ENCODE measurements around the gene AEBP1. TPM values are rescaled to one million over a fixed set of nuclear protein-coding genes. Genes with fewer than 3 reads are reported as not detected.

Gene AEBP1
- total and polyA plus RNA-seq, 2 of the 4 experiments (the other 2 are of a cell fraction), result 1.1 to 5.7 TPM

- TF ChIP-seq RCOR1 (IDR thresholded peaks at IDR 0.05; ENCODE audit: insufficient replicate concordance, low read length), result no peak
Measured at GRCh38 chr7:44082541-44083207, 21.5 kb upstream of the AEBP1 start (continued).

GRCh38 chr7:44083796-44084195, 20.3 kb upstream of the AEBP1 start:
- H3K4me3 ChIP-seq (ENCODE audit: insufficient read depth, low read depth, low read length), result no peak overlapping the region
- no TSS peak for BruUV-seq (replicated peaks)
- intact Hi-C loops (cut with micrococcal nuclease) (loop anchor here (2.0 kb wide), 2 partner anchors 17 to 39 kb away; partner anchors contain the start of gene POLD2), in situ Hi-C loops (cut with MboI; ENCODE audit: low sequenced_read_pairs) (no loop called here), dilution Hi-C loops (cut with HindIII; ENCODE audit: low sequenced_read_pairs, unreplicated experiment) (no loop called here)
- no peaks in the 10 kb centered on the region for H3K27me3 ChIP-seq (ENCODE audit: control insufficient read depth, insufficient read depth, low read length)
- peak overlapping the region; percentile 86 for H2AK5ac ChIP-seq (ENCODE audit: low read depth, low read length)
- peak overlapping the region; percentile 86 for H2BK120ac ChIP-seq (ENCODE audit: low read depth, low read length)
- H2BK5ac ChIP-seq (ENCODE audit: low read depth, low read length, poor library complexity, severe bottlenecking), result peak overlapping the region; percentile 48
- CTCF ChIA-PET, result interaction anchor here (0.6 kb wide), 1 partner anchor 11 kb away, joined by 3 read pairs; no protein-coding TSS in a partner anchor
- peak overlapping the region in 1 of 2 experiments; percentile 81; a peak in 3 of 4 replicates for H4K8ac ChIP-seq (ENCODE audit: low read depth in 2 of 2, low read length in 2 of 2)
- peak overlapping the region; percentile 13; the same call in 1 of the 2 replicates for H3K18ac ChIP-seq (ENCODE audit: low read depth, low read length)
- H4K91ac ChIP-seq (ENCODE audit: insufficient read depth, low read depth, low read length), result peak overlapping the region; percentile 84
- no peaks in the 10 kb centered on the region; the same call in 1 of the 2 replicates for H4K20me1 ChIP-seq (ENCODE audit: insufficient read depth, low read length)
- WGBS, 2 experiments (ENCODE audit: extremely low coverage in 2 of 2, insufficient read length in 1 of 2), result 83% methylated on average over 1 of the region's 3 CpGs; no CpG with 5 or more reads in 1 of the 2 experiments
- H3K4me1 ChIP-seq (ENCODE audit: control insufficient read depth, insufficient read depth, low read length), result peaks cover 27% of the 10 kb centered on the region
- H3K9ac ChIP-seq (ENCODE audit: low read depth, low read length), result no peak overlapping the region
- peak overlapping the region; percentile 75 for H3K23ac ChIP-seq (ENCODE audit: low read depth, low read length)
- no peaks in the 10 kb centered on the region for H3K9me3 ChIP-seq (ENCODE audit: control insufficient read depth, insufficient read depth, low read length)
- H2BK20ac ChIP-seq (ENCODE audit: low read depth, low read length), result peak overlapping the region; percentile 84
- H3K9me1 ChIP-seq (ENCODE audit: insufficient read depth, low read length), result peaks cover 26% of the 10 kb centered on the region
- peak overlapping the region; percentile 84; the same call in 1 of the 2 replicates for H3K27ac ChIP-seq (ENCODE audit: insufficient read depth, low read length)
- no peak for ATAC-seq (ENCODE audit: low read depth)
- H2AFZ ChIP-seq (replicated peaks; ENCODE audit: low read length, poor library complexity), result peak overlapping the region; percentile 71
- peak overlapping the region; percentile 59 for H4K5ac ChIP-seq (ENCODE audit: low read depth, low read length)
- peak overlapping the region; percentile 91 for H3K4ac ChIP-seq (ENCODE audit: low read depth, low read length)
- no peak overlapping the region for H3K56ac ChIP-seq (ENCODE audit: extremely low read depth, insufficient read depth, low read length)
- no peak for DNase-seq
- peaks cover 12% of the 10 kb centered on the region for H3K36me3 ChIP-seq (ENCODE audit: control insufficient read depth, insufficient read depth, low read length)
- H3K14ac ChIP-seq (replicated peaks; ENCODE audit: low read depth, low read length), result peak overlapping the region; percentile 34; the same call in 1 of the 2 replicates
- peaks cover 7 to 31% of the 10 kb centered on the region in 2 experiments; a peak in 3 of 4 replicates for H3K79me1 ChIP-seq (ENCODE audit: low read depth in 1 of 2, low read length in 2 of 2)
- H2BK15ac ChIP-seq (ENCODE audit: low read depth, low read length), result peak overlapping the region; percentile 93; the same call in 2 of the 3 replicates
- no peak overlapping the region for H3K4me2 ChIP-seq (ENCODE audit: low read depth, low read length)
- POLR2A ChIA-PET (ENCODE audit: unreplicated experiment), result no interaction called here
- peak overlapping the region; percentile 89 for H2AK9ac ChIP-seq (replicated peaks; ENCODE audit: low read depth, low read length, poor library complexity)
- no peak for TF ChIP-seq MXI1 (IDR thresholded peaks at IDR 0.05; ENCODE audit: borderline replicate concordance, low read depth, low read length)
- no peak for TF ChIP-seq ELK1 (IDR thresholded peaks at IDR 0.05; ENCODE audit: borderline replicate concordance, low read depth, low read length)
- no peak for TF ChIP-seq SMC3 (IDR thresholded peaks at IDR 0.05; ENCODE audit: low read depth, low read length)
- no peak for TF ChIP-seq CTCF (conservative IDR thresholded peaks at IDR 0.05; ENCODE audit: low read depth, low read length)
- no peak for TF ChIP-seq POLR2A (IDR thresholded peaks at IDR 0.05; ENCODE audit: low read depth, low read length)
- TF ChIP-seq FOS (IDR thresholded peaks at IDR 0.05; ENCODE audit: low read depth, low read length), result no peak
- TF ChIP-seq RCOR1 (IDR thresholded peaks at IDR 0.05; ENCODE audit: insufficient replicate concordance, low read length), result no peak
- no peak for TF ChIP-seq CEBPB (IDR thresholded peaks at IDR 0.05; ENCODE audit: low read depth, low read length)
- TF ChIP-seq NFE2L2 (IDR thresholded peaks at IDR 0.05; ENCODE audit: low read depth, low read length), result no peak
- no peak for TF ChIP-seq MAFK (IDR thresholded peaks at IDR 0.05; ENCODE audit: low read depth, low read length)
- TF ChIP-seq USF2 (IDR thresholded peaks at IDR 0.05; ENCODE audit: low read depth, low read length), result no peak
- no peak for TF ChIP-seq CHD1 (IDR thresholded peaks at IDR 0.05; ENCODE audit: low read depth, low read length)
